GM12892 (cell line): ENCODE results near the gene TMTC1.
"Not testable (repeated sequence)": the region's sequence is repeated elsewhere in the genome, so short reads cannot be mapped to it uniquely, and the experiment has no call there.

Experiments
- DNase-seq: peaks from one replicate; pipeline ENCODE4 v3.0.0; 2011; ENCODE audit not compliant: insufficient read length
- FAIRE-seq: peaks from 2 replicates; lab custom pipeline; 2011; peaks lifted over from hg19 to GRCh38; lab: Jason Lieb, UNC
- POLR2A ChIP-seq: IDR thresholded peaks from 2 replicates; pipeline ENCODE4 v1.6.1; 2011; ENCODE audit warnings: low read depth, low read length, control low read depth
- POLR2AphosphoS5 ChIP-seq: IDR thresholded peaks from 2 replicates; pipeline ENCODE4 v1.6.1; 2011; ENCODE audit warnings: low read depth, low read length, control low read depth
- TAF1 ChIP-seq: IDR thresholded peaks from 2 replicates; pipeline ENCODE4 v1.6.1; 2011; ENCODE audit warnings: low read depth, mild to moderate bottlenecking, control low read depth, low read length, borderline replicate concordance

TMTC1 gene

DNA sequence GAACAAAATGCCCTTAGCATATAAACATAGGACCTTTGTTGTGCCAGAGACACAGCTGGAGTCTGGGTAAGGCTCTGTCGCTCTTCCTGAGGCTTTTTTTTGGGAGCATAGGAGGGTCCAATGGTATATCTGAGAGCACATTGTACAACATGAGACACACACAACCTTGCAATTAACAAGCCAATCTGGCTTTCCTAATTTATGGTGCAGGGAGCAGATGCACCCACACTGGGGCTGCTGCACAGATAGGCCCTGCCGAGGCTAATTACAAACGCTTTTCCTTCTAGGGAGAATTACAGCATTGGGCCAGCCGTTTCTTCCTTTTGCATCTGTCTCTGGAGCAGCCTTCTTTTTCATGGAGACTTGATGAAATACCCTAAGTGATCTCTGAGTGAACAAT, 211.3 kb downstream of the TMTC1 start:
- TF ChIP-seq TAF1 (no peak), POLR2AphosphoS5 (no peak), POLR2A (no peak)
- DNase-seq (no peak), FAIRE-seq (no peak)

DNA sequence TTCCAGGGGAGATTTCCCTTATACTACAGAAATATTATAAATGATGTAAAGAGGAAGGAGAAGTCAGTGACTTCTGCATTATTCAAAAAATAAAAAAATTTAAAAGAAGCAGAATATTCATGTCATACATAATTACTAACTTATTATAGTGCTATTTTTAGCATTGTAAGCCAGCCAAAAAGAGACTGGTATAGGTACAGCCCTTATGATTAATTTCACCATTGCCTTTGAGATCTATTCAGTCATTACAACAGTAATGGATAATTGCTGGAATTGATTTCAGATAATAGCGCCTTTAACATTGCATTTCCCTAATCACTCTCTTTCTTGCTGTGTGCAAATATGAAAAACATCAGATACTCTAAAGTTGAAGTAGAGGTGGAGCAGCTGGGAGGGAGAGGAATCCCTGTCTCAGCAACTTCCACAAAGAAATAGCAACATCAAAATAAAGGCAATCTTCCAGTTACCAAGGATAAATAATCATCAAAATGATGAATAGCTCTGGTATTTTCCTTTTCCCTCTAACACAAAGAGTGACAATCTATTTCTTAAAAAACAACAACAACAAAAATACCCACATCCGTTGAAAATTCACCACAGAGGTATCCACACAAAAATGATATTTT, 214.5 kb downstream of the TMTC1 start:
- no peak for DNase-seq
- no peak for FAIRE-seq
- TF ChIP-seq TAF1 (no peak), POLR2AphosphoS5 (no peak), POLR2A (no peak)

DNA sequence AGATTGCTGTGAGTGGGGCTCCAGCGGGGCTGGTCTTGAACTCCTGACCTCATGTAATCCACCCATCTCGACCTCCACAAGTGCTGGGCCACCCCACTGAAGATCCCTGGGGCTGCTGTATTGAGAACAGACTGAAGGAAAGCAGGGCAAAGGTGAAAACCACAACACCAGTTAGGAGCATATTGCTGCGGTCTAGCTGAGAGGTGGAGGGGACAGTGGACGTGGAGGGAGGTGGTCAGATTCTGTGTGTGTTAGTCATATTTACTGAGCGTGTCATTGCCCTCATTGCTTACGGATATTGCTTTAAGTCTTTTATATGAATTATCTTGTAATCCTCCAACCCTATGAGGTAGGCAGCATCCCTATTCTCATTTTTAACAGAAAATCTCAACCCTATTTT, 217.3 kb downstream of the TMTC1 start:
- no peak for FAIRE-seq
- no peak for DNase-seq

DNA sequence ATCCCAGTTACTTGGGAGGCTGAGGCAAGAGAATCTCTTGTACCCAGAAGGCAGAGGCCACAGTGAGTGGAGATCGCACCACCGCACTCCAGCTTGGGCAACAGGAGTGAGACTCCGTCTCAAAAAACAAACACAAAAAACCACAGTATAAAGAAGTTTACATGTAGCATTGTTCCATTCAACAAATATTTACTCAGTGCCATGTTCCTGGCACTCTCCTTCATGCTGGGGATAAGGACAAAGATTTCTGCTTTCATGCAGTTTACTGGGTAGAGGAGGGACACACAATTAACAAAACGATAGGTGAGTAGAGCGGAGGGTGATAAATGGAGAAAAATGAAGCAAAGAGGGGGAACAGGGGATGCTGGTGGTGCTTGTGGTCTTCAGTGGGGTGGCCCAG, 218.0 kb downstream of the TMTC1 start:
- TF ChIP-seq TAF1 (no peak), POLR2AphosphoS5 (no peak), POLR2A (no peak)
- no peak for DNase-seq
- no peak for FAIRE-seq

More for the DNA sequence above, 217.3 kb downstream of the TMTC1 start:
- TF ChIP-seq TAF1, result no peak
- TF ChIP-seq POLR2AphosphoS5, result no peak
- TF ChIP-seq POLR2A, result no peak

DNA sequence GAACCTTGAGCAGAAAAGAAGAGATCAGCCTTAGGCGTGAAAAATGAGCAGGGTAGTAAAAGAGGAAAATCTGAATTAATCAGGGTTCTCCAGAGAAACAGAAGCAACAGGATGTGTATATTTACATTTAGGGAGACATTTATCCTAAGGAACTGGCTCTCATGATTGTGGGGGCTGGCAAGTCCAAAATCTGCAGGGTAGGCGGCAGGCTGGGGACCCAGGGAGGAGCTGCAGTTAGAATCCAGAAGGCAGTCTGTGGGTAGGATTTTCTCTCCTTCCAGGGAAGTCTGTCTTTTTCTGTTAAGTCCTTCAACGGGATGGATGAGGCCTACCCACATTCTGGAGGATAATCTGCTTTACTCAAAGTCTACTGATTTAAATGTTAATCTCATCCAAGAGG, 218.8 kb downstream of the TMTC1 start:
- FAIRE-seq, result no peak
- DNase-seq, result no peak
- TF ChIP-seq POLR2A (no peak), TAF1 (no peak), POLR2AphosphoS5 (no peak)

DNA sequence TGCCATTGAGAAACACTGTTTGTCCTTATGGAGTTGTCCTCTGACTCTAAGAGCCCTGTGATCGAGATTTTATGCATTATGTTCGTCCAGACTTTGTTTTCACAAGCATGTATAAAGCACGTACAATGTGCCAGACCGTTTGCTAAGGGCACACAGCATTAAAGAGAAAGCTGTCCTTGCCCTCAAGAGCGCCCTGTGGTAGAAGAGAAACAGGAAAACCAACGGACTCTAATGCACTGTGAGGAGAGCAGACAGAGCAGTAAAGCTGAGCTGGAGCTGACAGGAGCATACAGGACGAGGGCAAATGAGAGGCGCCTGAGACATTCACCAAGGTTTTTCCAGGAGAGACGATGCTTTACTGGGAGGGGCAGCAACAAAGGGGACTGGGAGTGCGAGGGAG, 220.1 kb downstream of the TMTC1 start:
- no peak for TF ChIP-seq TAF1
- TF ChIP-seq POLR2AphosphoS5, result no peak
- no peak for TF ChIP-seq POLR2A
- no peak for FAIRE-seq

DNA sequence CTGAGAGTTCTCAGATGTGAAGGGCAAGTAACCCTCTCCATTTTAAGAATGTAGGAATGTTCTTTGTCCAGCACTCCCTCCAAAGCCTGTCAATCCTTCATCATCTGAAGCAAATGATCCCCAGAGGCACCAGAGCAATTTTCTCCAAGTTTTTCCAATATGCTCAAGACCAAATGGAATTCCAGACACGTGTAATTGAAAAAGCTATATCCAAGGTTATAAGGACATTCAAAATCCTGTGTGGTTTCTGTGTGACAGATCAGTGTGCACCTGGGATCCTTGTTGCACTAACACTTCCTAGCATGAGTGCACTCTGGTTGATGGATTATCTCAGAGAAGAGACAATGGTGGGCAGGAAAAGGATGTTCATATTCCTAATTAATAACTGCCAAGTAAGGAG, 220.7 kb downstream of the TMTC1 start:
- FAIRE-seq, result no peak
- no peak for TF ChIP-seq POLR2AphosphoS5
- TF ChIP-seq POLR2A, result no peak
- TF ChIP-seq TAF1, result no peak
- DNase-seq, result no peak

More for the DNA sequence above, 220.1 kb downstream of the TMTC1 start:
- no peak for DNase-seq

DNA sequence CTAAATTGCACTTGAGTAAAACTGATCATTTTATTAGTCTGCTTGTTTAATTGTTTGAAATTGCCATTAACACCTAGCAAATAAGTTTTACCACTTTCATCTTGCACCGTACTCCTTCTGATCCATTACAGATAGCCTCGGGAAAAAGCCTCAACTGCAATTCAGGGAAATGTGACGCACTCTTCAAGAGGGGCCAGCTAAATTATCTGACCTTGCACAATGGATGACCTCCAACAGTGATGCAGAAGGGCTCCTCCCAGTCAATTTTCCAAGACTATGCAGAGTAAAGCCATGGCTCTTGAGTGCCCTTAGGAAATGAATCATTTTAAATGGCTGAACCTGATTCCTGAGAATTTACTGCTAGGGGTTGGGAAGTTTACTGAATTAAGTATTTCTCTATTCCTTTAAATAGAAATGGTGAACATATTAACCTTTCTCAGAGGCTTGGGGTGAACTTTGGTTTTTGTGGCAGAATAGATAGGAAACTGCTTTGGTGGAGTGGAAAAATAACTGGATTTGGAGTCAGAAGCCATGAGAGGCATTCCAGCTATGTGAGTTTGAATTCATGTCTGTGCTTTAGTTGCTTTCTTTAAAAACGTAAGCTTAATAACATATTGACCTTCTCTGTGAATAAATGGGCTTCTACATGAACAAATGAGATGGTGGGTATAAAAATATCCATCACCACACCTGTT, 221.5 kb downstream of the TMTC1 start:
- FAIRE-seq (no peak), DNase-seq (no peak)
- no peak for TF ChIP-seq POLR2A
- no peak for TF ChIP-seq TAF1
- TF ChIP-seq POLR2AphosphoS5, result no peak

DNA sequence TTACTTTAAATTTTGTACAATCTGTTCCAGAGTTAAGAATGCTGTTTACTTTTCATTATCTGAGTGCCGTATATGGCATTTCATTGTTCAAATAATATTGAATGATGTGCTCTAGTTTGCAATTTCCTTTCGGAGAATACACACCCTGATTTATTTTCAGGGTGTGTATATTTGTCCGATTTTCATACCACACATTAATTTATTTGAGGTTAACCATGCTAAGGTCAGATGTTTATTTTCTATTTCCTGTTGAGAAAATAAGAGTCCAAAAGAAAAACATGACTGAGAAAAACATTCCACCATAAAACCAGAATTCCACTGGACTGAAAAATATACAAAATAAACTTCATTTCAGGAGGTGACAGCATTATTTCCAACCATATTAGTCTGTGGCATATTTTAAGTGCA, 222.1 kb downstream of the TMTC1 start:
- DNase-seq (no peak), FAIRE-seq (no peak)
- TF ChIP-seq POLR2A (no peak), TAF1 (no peak), POLR2AphosphoS5 (no peak)

DNA sequence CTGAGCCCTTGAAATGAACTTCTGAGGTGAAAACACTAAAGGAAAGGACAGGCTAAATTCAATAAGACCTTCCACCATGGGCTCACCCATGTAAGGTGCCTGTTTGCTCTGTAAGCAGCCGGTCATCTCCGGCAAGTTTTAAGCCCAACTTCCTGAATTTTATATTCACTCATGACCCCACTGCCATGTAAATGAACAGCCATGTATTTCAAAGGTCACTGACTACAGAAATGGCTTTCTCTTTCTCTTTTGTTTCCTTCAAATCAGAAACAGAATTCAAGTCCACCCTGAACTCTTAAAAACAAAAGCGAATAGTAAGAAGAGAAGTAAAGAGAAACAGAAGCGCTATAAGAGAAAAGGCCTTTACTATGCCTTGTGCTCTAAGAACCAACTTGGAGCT, 224.5 kb downstream of the TMTC1 start:
- no peak for DNase-seq
- no peak for TF ChIP-seq TAF1
- TF ChIP-seq POLR2A, result no peak
- TF ChIP-seq POLR2AphosphoS5, result no peak
- FAIRE-seq, result no peak

DNA sequence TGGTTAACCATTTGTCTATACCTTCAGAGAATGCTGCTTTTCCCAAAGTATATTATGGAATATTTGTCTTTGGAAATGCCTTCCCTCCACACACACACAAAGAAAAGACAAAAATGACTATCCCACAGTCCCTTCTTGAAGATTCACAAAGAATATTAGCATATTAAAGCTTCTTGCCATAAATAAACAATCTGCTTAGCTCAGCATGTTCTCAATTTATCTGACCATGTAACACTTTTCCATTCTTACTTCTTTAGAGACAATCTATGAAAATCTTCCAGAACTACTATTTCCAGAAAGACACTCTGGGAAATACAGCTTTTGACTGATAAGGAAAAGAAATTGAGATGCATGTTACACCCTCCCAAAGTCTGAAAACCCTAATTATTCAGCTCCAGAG, 227.4 kb downstream of the TMTC1 start:
- FAIRE-seq, result no peak
- DNase-seq, result no peak
- TF ChIP-seq TAF1 (no peak), POLR2AphosphoS5 (no peak), POLR2A (no peak)

DNA sequence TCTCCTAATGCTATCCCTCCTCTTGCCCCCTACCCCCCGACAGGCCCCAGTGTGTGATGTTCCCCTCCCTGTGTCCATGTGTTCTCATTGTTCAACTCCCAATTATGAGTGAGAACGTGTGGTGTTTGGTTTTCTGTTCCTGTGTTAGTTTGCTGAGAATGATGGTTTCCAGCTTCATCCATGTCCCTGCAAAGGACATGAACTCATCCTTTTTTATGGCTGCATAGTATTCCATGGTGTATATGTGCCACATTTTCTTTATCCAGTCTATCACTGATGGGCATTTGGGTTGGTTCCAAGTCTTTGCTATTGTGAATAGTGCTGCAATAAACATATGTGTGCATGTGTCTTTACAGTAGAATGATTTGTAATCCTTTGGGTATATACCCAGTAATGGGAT, 228.3 kb downstream of the TMTC1 start:
- not testable (repeated sequence) for FAIRE-seq, DNase-seq
